Keratinocyte (primary cell): ENCODE results near the gene UXS1. TPM values are rescaled to one million over a fixed set of nuclear protein-coding genes. Genes with fewer than 3 reads are reported as not detected.

Experiments used
- DNase-seq: peaks from one replicate; pipeline ENCODE4 v3.0.0-alpha.2; 2011; ENCODE audit warnings: low read depth, missing footprints, low spot score
- FAIRE-seq: peaks from 2 replicates; lab custom pipeline; 2011; peaks lifted over from hg19 to GRCh38; lab: Jason Lieb, UNC
- H2AFZ ChIP-seq: 2 replicates; pipeline ENCODE4 v1.6.0; 2012; ENCODE audit warnings: low read length, control low read depth, inconsistent platforms; ENCODE audit not compliant: control insufficient read depth
- H3K27ac ChIP-seq: 2 replicates; pipeline ENCODE4 v1.5.1; 2011; ENCODE audit warnings: low read length; ENCODE audit not compliant: control insufficient read depth, insufficient read depth
- H3K27me3 ChIP-seq: 3 replicates; pipeline ENCODE4 v1.6.0; 2011; ENCODE audit warnings: low read length; ENCODE audit not compliant: control insufficient read depth, insufficient read depth; ENCODE audit errors: extremely low read depth
- H3K36me3 ChIP-seq, 2 experiments: 2 replicates in 1 of 2; 3 replicates in 1 of 2; pipeline ENCODE4 v1.5.1; 2011; ENCODE audit warnings: low read length in 2 of 2, mild to moderate bottlenecking in 1 of 2; ENCODE audit not compliant: control insufficient read depth in 2 of 2, insufficient read depth in 2 of 2; ENCODE audit errors: extremely low read depth in 1 of 2
- H3K4me1 ChIP-seq: 3 replicates; pipeline ENCODE4 v1.5.1; 2011; ENCODE audit warnings: low read length; ENCODE audit not compliant: control insufficient read depth, insufficient read depth; ENCODE audit errors: extremely low read depth
- H3K4me2 ChIP-seq: 3 replicates; pipeline ENCODE4 v1.6.0; 2011; ENCODE audit warnings: low read depth, low read length; ENCODE audit not compliant: control insufficient read depth, insufficient read depth; ENCODE audit errors: extremely low read depth
- H3K4me3 ChIP-seq, 3 experiments: fragments of 200-600 bp in 1 of 3; sonication (generic) in 1 of 3; 2 replicates in 2 of 3; 3 replicates in 1 of 3; pipeline ENCODE4 v1.5.1; 2011 to 2016; ENCODE audit warnings: low read length in 3 of 3, mild to moderate bottlenecking in 3 of 3, control low read depth in 2 of 3, inconsistent platforms in 1 of 3, low read depth in 1 of 3, mixed read lengths in 1 of 3, mixed run types in 1 of 3, moderate library complexity in 1 of 3; ENCODE audit not compliant: control insufficient read depth in 2 of 3, insufficient read depth in 2 of 3; ENCODE audit errors: extremely low read depth in 1 of 3
- H3K79me2 ChIP-seq: 2 replicates; pipeline ENCODE4 v1.6.0; 2012; ENCODE audit warnings: low read length; ENCODE audit not compliant: control insufficient read depth, insufficient read depth
- H3K9ac ChIP-seq: 3 replicates; pipeline ENCODE4 v1.6.0; 2011; ENCODE audit warnings: low read length; ENCODE audit not compliant: control insufficient read depth, insufficient read depth; ENCODE audit errors: extremely low read depth
- H3K9me1 ChIP-seq: 3 replicates; pipeline ENCODE4 v1.6.0; 2011; ENCODE audit warnings: low read length; ENCODE audit not compliant: control insufficient read depth, insufficient read depth; ENCODE audit errors: extremely low read depth
- H3K9me3 ChIP-seq: 2 replicates; pipeline ENCODE4 v1.5.1; 2012; ENCODE audit warnings: low read depth, low read length; ENCODE audit not compliant: control insufficient read depth
- H4K20me1 ChIP-seq: 3 replicates; pipeline ENCODE4 v1.6.0; 2011; ENCODE audit warnings: low read length; ENCODE audit not compliant: control insufficient read depth, insufficient read depth; ENCODE audit errors: extremely low read depth
- EZH2 ChIP-seq: IDR thresholded peaks from one replicate; pipeline ENCODE4 v1.6.1; 2012; ENCODE audit warnings: inconsistent platforms, mild to moderate bottlenecking, low read length, moderate library complexity
- dilution Hi-C: fragments of 300-500 bp; cut with MboI; formaldehyde crosslinking; loops from one replicate; pipeline ENCODE4 v1.7.0; 2020; ENCODE audit warnings: low sequenced_read_pairs; ENCODE audit not compliant: extremely low pct_ligation_motif_present
- polyA plus RNA-seq, 5 experiments: library from polyadenylated mRNA; depleted of rRNA in 3 of 5; stranded (reverse) in 3 of 5; stranded (forward) in 1 of 5; unstranded in 1 of 5; fragments of >200 nt; gene quantifications; 1 replicate in 1 of 5; 2 replicates in 3 of 5; 3 replicates in 1 of 5; pipeline versions ENCODE4 v1.2.1 to v1.2.3, GENCODE V29; 2011 to 2012; ENCODE audit warnings: missing spikeins in 2 of 5, low read depth in 1 of 5, low replicate concordance in 1 of 5
- TF ChIP-seq, protein P1 (sequence below), 3 experiments: IDR thresholded peaks in 1 of 3; conservative IDR thresholded peaks in 1 of 3; optimal IDR thresholded peaks in 1 of 3; 2 replicates in 2 of 3; 3 replicates in 1 of 3; pipeline versions ENCODE3 to v1.5.1; 2011; ENCODE audit warnings: low read length in 3 of 3, mild to moderate bottlenecking in 3 of 3, moderate library complexity in 2 of 3, control low read depth in 1 of 3, inconsistent platforms in 1 of 3; ENCODE audit not compliant: insufficient read depth in 2 of 3; ENCODE audit errors: extremely low read depth in 1 of 3

Gene UXS1
- polyA plus RNA-seq, 1 donor (not counting 4 experiments of a cell fraction or from before 2014, with no cell fraction given), result 43.5 TPM

- DNase-seq, result no peak
Measured at GRCh38 chr2:106044859-106045258, 149.2 kb downstream of the UXS1 start.

GRCh38 chr2:106044021-106044420 lies 150.1 kb downstream of the UXS1 start:
- Histone ChIP-seq H3K9ac (no peak overlapping the region), H4K20me1 (no peaks in the 10 kb centered on the region), H3K9me1 (no peaks in the 10 kb centered on the region), H3K4me1 (no peaks in the 10 kb centered on the region), H2AFZ (no peak overlapping the region), H3K27ac (no peak overlapping the region), H3K36me3 (no peaks in the 10 kb centered on the region), H3K27me3 (no peaks in the 10 kb centered on the region), H3K9me3 (no peaks in the 10 kb centered on the region), H3K4me3 (no peak overlapping the region), H3K4me2 (no peak overlapping the region), H3K79me2 (no peaks in the 10 kb centered on the region)
- no peak for DNase-seq
- dilution Hi-C loops, result no loop called here
- TF ChIP-seq, protein P1, sequence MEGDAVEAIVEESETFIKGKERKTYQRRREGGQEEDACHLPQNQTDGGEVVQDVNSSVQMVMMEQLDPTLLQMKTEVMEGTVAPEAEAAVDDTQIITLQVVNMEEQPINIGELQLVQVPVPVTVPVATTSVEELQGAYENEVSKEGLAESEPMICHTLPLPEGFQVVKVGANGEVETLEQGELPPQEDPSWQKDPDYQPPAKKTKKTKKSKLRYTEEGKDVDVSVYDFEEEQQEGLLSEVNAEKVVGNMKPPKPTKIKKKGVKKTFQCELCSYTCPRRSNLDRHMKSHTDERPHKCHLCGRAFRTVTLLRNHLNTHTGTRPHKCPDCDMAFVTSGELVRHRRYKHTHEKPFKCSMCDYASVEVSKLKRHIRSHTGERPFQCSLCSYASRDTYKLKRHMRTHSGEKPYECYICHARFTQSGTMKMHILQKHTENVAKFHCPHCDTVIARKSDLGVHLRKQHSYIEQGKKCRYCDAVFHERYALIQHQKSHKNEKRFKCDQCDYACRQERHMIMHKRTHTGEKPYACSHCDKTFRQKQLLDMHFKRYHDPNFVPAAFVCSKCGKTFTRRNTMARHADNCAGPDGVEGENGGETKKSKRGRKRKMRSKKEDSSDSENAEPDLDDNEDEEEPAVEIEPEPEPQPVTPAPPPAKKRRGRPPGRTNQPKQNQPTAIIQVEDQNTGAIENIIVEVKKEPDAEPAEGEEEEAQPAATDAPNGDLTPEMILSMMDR (optimal IDR thresholded peaks at IDR 0.05 in 1 of 3, IDR thresholded peaks at IDR 0.05 in 1 of 3, conservative IDR thresholded peaks at IDR 0.05 in 1 of 3; ENCODE audit: extremely low read depth in 1 of 3, insufficient read depth in 2 of 3, low read length in 3 of 3), result no peak
- TF ChIP-seq EZH2, result no peak
- no peak for FAIRE-seq

More at GRCh38 chr2:106044859-106045258, 149.2 kb downstream of the UXS1 start:
- Histone ChIP-seq H3K9me1 (no peaks in the 10 kb centered on the region), H3K27ac (no peak overlapping the region), H4K20me1 (no peaks in the 10 kb centered on the region), H3K4me2 (no peak overlapping the region), H3K9me3 (no peaks in the 10 kb centered on the region), H3K4me1 (no peaks in the 10 kb centered on the region), H3K27me3 (no peaks in the 10 kb centered on the region), H2AFZ (no peak overlapping the region), H3K4me3 (no peak overlapping the region), H3K36me3 (no peaks in the 10 kb centered on the region), H3K79me2 (no peaks in the 10 kb centered on the region), H3K9ac (no peak overlapping the region)
- dilution Hi-C loops, result no loop called here
- no peak for FAIRE-seq
- no peak for TF ChIP-seq EZH2
- TF ChIP-seq, protein P1 (optimal IDR thresholded peaks at IDR 0.05 in 1 of 3, IDR thresholded peaks at IDR 0.05 in 1 of 3, conservative IDR thresholded peaks at IDR 0.05 in 1 of 3; ENCODE audit: extremely low read depth in 1 of 3, insufficient read depth in 2 of 3, low read length in 3 of 3), result no peak
